GM12874 (cell line): ENCODE data around the gene PRDM7.

Source experiments
- CTCF ChIP-seq: IDR thresholded peaks from 2 replicates; pipeline ENCODE4 v1.5.1; 2011; ENCODE audit warnings: low read depth, mild to moderate bottlenecking, control low read depth, low read length, moderate library complexity; ENCODE audit not compliant: insufficient read depth

The PRDM7 gene

GRCh38 chr16:90023078-90023447 lies 54.1 kb downstream of the PRDM7 start:
- TF ChIP-seq CTCF, result no peak

- no peak for TF ChIP-seq CTCF
Observed at GRCh38 chr16:90022209-90023077, 54.7 kb downstream of the PRDM7 start.

- TF ChIP-seq CTCF, result no peak
Observed at GRCh38 chr16:90020838-90021382, 56.2 kb downstream of the PRDM7 start.

- no peak for TF ChIP-seq CTCF
Observed at GRCh38 chr16:90020260-90020837, 56.8 kb downstream of the PRDM7 start.

GRCh38 chr16:90019543-90020259 lies 57.4 kb downstream of the PRDM7 start:
- peak; percentile 62 for TF ChIP-seq CTCF

- TF ChIP-seq CTCF, result no peak
Observed at GRCh38 chr16:90018652-90019542, 58.2 kb downstream of the PRDM7 start, which contains the start of gene DBNDD1. TSS of gene DBNDD1 (minus strand) at chr16:90019456. CDS start at chr16:90019341, 115 bp downstream.
